ENCODE data around the gene CPE.

The CPE gene

GRCh38 chr4:165507381-165507780 is 128.6 kb downstream of the CPE start:
- DNase-seq, result no peak

- no peak for DNase-seq
Measured at GRCh38 chr4:165508372-165509120, 129.7 kb downstream of the CPE start.

- no peak for DNase-seq
Measured at GRCh38 chr4:165512424-165512823, 133.6 kb downstream of the CPE start.

- DNase-seq, result no peak
Measured at GRCh38 chr4:165514739-165515138, 135.9 kb downstream of the CPE start.

- DNase-seq, result no peak
Measured at GRCh38 chr4:165515201-165515600, 136.4 kb downstream of the CPE start.

- DNase-seq, result no peak
Measured at GRCh38 chr4:165516281-165516833, 137.5 kb downstream of the CPE start.

GRCh38 chr4:165517216-165517615 is 138.4 kb downstream of the CPE start:
- DNase-seq, result no peak

- no peak for DNase-seq
Measured at GRCh38 chr4:165518024-165518616, 139.3 kb downstream of the CPE start.

- DNase-seq, result no peak
Measured at GRCh38 chr4:165518686-165519085, 139.9 kb downstream of the CPE start.

- no peak for DNase-seq
Measured at GRCh38 chr4:165519591-165519990, 140.8 kb downstream of the CPE start.

GRCh38 chr4:165520086-165520485 is 141.3 kb downstream of the CPE start:
- no peak for DNase-seq

GRCh38 chr4:165522050-165522449 is 143.2 kb downstream of the CPE start:
- no peak for DNase-seq

- no peak for DNase-seq
Measured at GRCh38 chr4:165524532-165525190, 145.9 kb downstream of the CPE start.

GRCh38 chr4:165532976-165533375 is 154.2 kb downstream of the CPE start:
- DNase-seq, result no peak

- DNase-seq, result peak in 2 of 56 donors; percentile 4 to 27
Measured at GRCh38 chr4:165537028-165537648, 158.3 kb downstream of the CPE start.

GRCh38 chr4:165539801-165540200 is 161.0 kb downstream of the CPE start:
- DNase-seq, result no peak

- no peak for DNase-seq
Measured at GRCh38 chr4:165540206-165540830, 161.5 kb downstream of the CPE start.

- DNase-seq, result no peak
Measured at GRCh38 chr4:165541851-165542459, 163.1 kb downstream of the CPE start.

GRCh38 chr4:165542476-165542875 is 163.7 kb downstream of the CPE start:
- no peak for DNase-seq
